GM21529 (cell line): Measurements from ENCODE around the gene LXN.
"Not testable (repeated sequence)": the region's sequence is repeated elsewhere in the genome, so short reads cannot be mapped to it uniquely, and the experiment has no call there.

Experiments
- ATAC-seq: cut with Tn5 transposase; IDR thresholded peaks from one replicate; pipeline ENCODE4 v1.9.1; 2021; ENCODE audit not compliant: unreplicated experiment

Gene LXN

GRCh38 chr3:158672215-158673176 lies at the start of gene LXN:
Gene LXN, minus strand, starts transcription at chr3:158672648. Its CDS starts 170 bp downstream, at chr3:158672478.
- ATAC-seq = peak; percentile 100

GRCh38 chr3:158722108-158722507 lies 49.7 kb upstream of the LXN start:
- no peak for ATAC-seq

GRCh38 chr3:158718490-158719170 lies 46.2 kb upstream of the LXN start:
- ATAC-seq = no peak

- no peak for ATAC-seq
These were observed 45.1 kb upstream of the LXN start for GRCh38 chr3:158717576-158717975.

- no peak for ATAC-seq
These were observed 40.6 kb upstream of the LXN start for GRCh38 chr3:158713094-158713499.

GRCh38 chr3:158712443-158712842 lies 40.0 kb upstream of the LXN start:
- ATAC-seq = peak; percentile 72

GRCh38 chr3:158711886-158712285 lies 39.4 kb upstream of the LXN start:
- ATAC-seq = peak; percentile 34

GRCh38 chr3:158710601-158711000 lies 38.2 kb upstream of the LXN start:
- ATAC-seq = no peak

- no peak for ATAC-seq
These were observed 37.2 kb upstream of the LXN start for GRCh38 chr3:158709666-158710083.

GRCh38 chr3:158703566-158703965 lies 31.1 kb upstream of the LXN start:
- ATAC-seq = no peak

- ATAC-seq = no peak
These were observed 30.5 kb upstream of the LXN start for GRCh38 chr3:158702815-158703481.

- ATAC-seq = no peak
These were observed 29.1 kb upstream of the LXN start for GRCh38 chr3:158701420-158702065.

- ATAC-seq = no peak
These were observed 28.1 kb upstream of the LXN start for GRCh38 chr3:158700559-158700958.

- ATAC-seq = no peak
These were observed 24.2 kb upstream of the LXN start for GRCh38 chr3:158696618-158697017.

GRCh38 chr3:158693866-158694456 lies 21.5 kb upstream of the LXN start:
- ATAC-seq = not testable (repeated sequence)

- ATAC-seq = no peak
These were observed 12.7 kb upstream of the LXN start for GRCh38 chr3:158685159-158685558.

GRCh38 chr3:158683230-158683962 lies 10.9 kb upstream of the LXN start:
- no peak for ATAC-seq

- no peak for ATAC-seq
These were observed 8.4 kb upstream of the LXN start for GRCh38 chr3:158680861-158681260.

GRCh38 chr3:158679547-158680000 lies 7.1 kb upstream of the LXN start:
- no peak for ATAC-seq

GRCh38 chr3:158678687-158679086 lies 6.2 kb upstream of the LXN start:
- no peak for ATAC-seq
